ENCODE data around the gene SEMA4B. TPM values are rescaled to one million over a fixed set of nuclear protein-coding genes. Genes with fewer than 3 reads are reported as not detected.

The SEMA4B gene
- total RNA-seq, 2 donors from 2014 or later = 102 to 141 TPM

Other genes starting within 250 kb of the SEMA4B start
- 10 to 100 TPM; 35.0 to 43.7 TPM for gene ZNF710, start 200.0 kb upstream of the SEMA4B start, total RNA-seq
- 100 to 1,000 TPM; 201 to 286 TPM for gene IDH2, start 98.9 kb upstream of the SEMA4B start, total RNA-seq
- gene CIB1, start 32.6 kb downstream of the SEMA4B start, total RNA-seq = 100 to 1,000 TPM; 212 to 216 TPM
- 10 to 100 TPM; 14.4 to 18.6 TPM for gene GDPGP1, start 32.9 kb downstream of the SEMA4B start, total RNA-seq
- 1 to 10 TPM in 1 of 2 donors, under 1 TPM in 1; 0.35 to 1.2 TPM for gene TTLL13, start 48.2 kb downstream of the SEMA4B start, total RNA-seq
- 10 to 100 TPM; 56.5 to 60.4 TPM for gene NGRN, start 64.3 kb downstream of the SEMA4B start, total RNA-seq
- gene ZNF774, start 151.0 kb downstream of the SEMA4B start, total RNA-seq = 10 to 100 TPM; 13.7 to 13.9 TPM
- 100 to 1,000 TPM; 210 to 243 TPM for gene IQGAP1, start 186.9 kb downstream of the SEMA4B start, total RNA-seq

Measured in colonic mucosa (tissue), 2 donors.